K562 (cell line): ENCODE data around the gene HGFAC. TPM values are rescaled to one million over a fixed set of nuclear protein-coding genes. Genes with fewer than 3 reads are reported as not detected.

Experiments
- ATAC-seq: fragments of 200-7000 bp; cut with Tn5 transposase; 3 replicates; pipeline ENCODE4 v1.9.1; 2020; ENCODE audit warnings: moderate library complexity
- BruUV-seq: library from RNA; stranded (reverse); fragments of 400-500 nt; replicated peaks from 2 replicates; lab custom pipeline; 2021; lab: Mats Ljungman, UMichigan
- CTCF ChIA-PET: fragments of 300-600 bp; formaldehyde crosslinking; extraction: SDS; loops from one replicate; lab custom pipeline; 2021; ENCODE audit warnings: low intra/inter-chr PET ratio; lab: Yijun Ruan, JAX
- POLR2A ChIA-PET: fragments of 300-600, 350-650 bp; sonication (Branson Sonifier 250); formaldehyde crosslinking; extraction: SDS; loops from one replicate; lab custom pipeline; 2021; ENCODE audit warnings: antibody characterized with exemption, inconsistent platforms; lab: Yijun Ruan, JAX
- DNase-seq, 4 experiments: peaks; one replicate each; pipeline versions ENCODE4 v3.0.0 to v3.0.0-alpha.2; 2011 to 2018; ENCODE audit warnings: low spot score in 3 of 4, mixed read lengths in 3 of 4; ENCODE audit errors: extremely low read depth in 1 of 4
- FAIRE-seq: peaks from 2 replicates; lab custom pipeline; 2011; peaks lifted over from hg19 to GRCh38; lab: Jason Lieb, UNC
- H2AFZ ChIP-seq: 2 replicates; pipeline ENCODE4 v1.6.0; 2011; ENCODE audit warnings: low read depth, low read length, control low read depth, inconsistent platforms
- H3K27ac ChIP-seq: fragments of 200-600 bp; 3 replicates; pipeline ENCODE4 v1.8.0; 2011; ENCODE audit warnings: low read depth, mild to moderate bottlenecking, control low read depth, inconsistent platforms, low read length, moderate library complexity, mixed read lengths; ENCODE audit errors: extremely low read depth
- H3K27me3 ChIP-seq, 2 experiments: fragments of 300-600 bp in 1 of 2; 2 replicates in 1 of 2; 3 replicates in 1 of 2; pipeline versions ENCODE4 v1.6.0 to v1.8.0; 2011; ENCODE audit warnings: inconsistent platforms in 2 of 2, low read length in 2 of 2, mild to moderate bottlenecking in 1 of 2, mixed read lengths in 1 of 2, moderate library complexity in 1 of 2; ENCODE audit not compliant: control insufficient read depth in 2 of 2, insufficient read depth in 2 of 2
- H3K36me3 ChIP-seq: fragments of 300-600 bp; 3 replicates; pipeline ENCODE4 v1.8.0; 2011; ENCODE audit warnings: mild to moderate bottlenecking, low read length, inconsistent platforms; ENCODE audit not compliant: control insufficient read depth, insufficient read depth
- H3K4me1 ChIP-seq, 2 experiments: fragments of 200-600 bp in 1 of 2; replicated peaks in 1 of 2; 2 replicates in 1 of 2; 3 replicates in 1 of 2; pipeline versions ENCODE4 v1.5.1 to v1.8.0; 2011; ENCODE audit warnings: inconsistent platforms in 2 of 2, low read length in 2 of 2, mild to moderate bottlenecking in 1 of 2, mixed read lengths in 1 of 2, moderate library complexity in 1 of 2; ENCODE audit not compliant: control insufficient read depth in 2 of 2, insufficient read depth in 2 of 2
- H3K4me2 ChIP-seq: 2 replicates; pipeline ENCODE4 v1.6.1; 2011; ENCODE audit warnings: low read length, control low read depth, inconsistent platforms, mixed read lengths; ENCODE audit not compliant: insufficient read depth
- H3K4me3 ChIP-seq: fragments of 200-600 bp; sonication (generic), shearing (Covaris generic); 2 replicates; pipeline ENCODE4 v1.5.1; 2016; ENCODE audit warnings: control low read depth, inconsistent platforms
- H3K79me2 ChIP-seq: fragments of 200-600 bp; 3 replicates; pipeline ENCODE4 v1.8.0; 2011; ENCODE audit warnings: low read length, inconsistent platforms; ENCODE audit not compliant: control insufficient read depth, insufficient read depth
- H3K9ac ChIP-seq, 2 experiments: 2 replicates each; pipeline versions ENCODE4 v1.6.0 to v1.6.1; 2011; ENCODE audit warnings: low read depth in 2 of 2, low read length in 2 of 2, control low read depth in 1 of 2, inconsistent platforms in 1 of 2, mild to moderate bottlenecking in 1 of 2, mixed read lengths in 1 of 2; ENCODE audit not compliant: insufficient read depth in 1 of 2
- H3K9me1 ChIP-seq: one replicate; pipeline ENCODE4 v1.6.0; 2011; ENCODE audit warnings: inconsistent platforms, mild to moderate bottlenecking, low read length, moderate library complexity; ENCODE audit not compliant: control insufficient read depth, insufficient read depth
- H3K9me3 ChIP-seq: replicated peaks from 2 replicates; pipeline ENCODE4 v1.5.1; 2011; ENCODE audit warnings: low read depth, low read length, inconsistent platforms; ENCODE audit not compliant: control insufficient read depth, insufficient read depth
- H4K20me1 ChIP-seq: replicated peaks from 2 replicates; pipeline ENCODE4 v1.6.1; 2011; ENCODE audit warnings: low read length, inconsistent platforms, mixed read lengths; ENCODE audit not compliant: control insufficient read depth, insufficient read depth
- BRD4 ChIP-seq: fragments of 200-600 bp; sonication (generic); IDR thresholded peaks from 2 replicates; pipeline ENCODE4 v1.6.1; 2017; ENCODE audit warnings: inconsistent platforms
- E2F3 ChIP-seq: fragments of 250-450 bp; sonication (Bioruptor Pico); IDR thresholded peaks from 2 replicates; pipeline ENCODE4 v1.4.0; 2020; ENCODE audit warnings: mild to moderate bottlenecking
- HDAC6 ChIP-seq: IDR thresholded peaks from 2 replicates; pipeline ENCODE4 v1.6.1; 2012; ENCODE audit warnings: low read depth, mild to moderate bottlenecking, control low read depth, inconsistent platforms, low read length, moderate library complexity
- PTRF ChIP-seq: fragments of 450-650 bp; IDR thresholded peaks from 2 replicates; pipeline ENCODE4 v1.6.1; 2016; ENCODE audit warnings: mild to moderate bottlenecking, missing genetic modification characterization, missing compliant biosample characterization
- RBM14 ChIP-seq: fragments of 200-400 bp; formaldehyde crosslinking; IDR thresholded peaks from 2 replicates; pipeline ENCODE4 v1.6.1; 2018; ENCODE audit warnings: low read depth, mild to moderate bottlenecking, low read length, moderate library complexity, borderline replicate concordance; ENCODE audit not compliant: insufficient read depth
- SUPT5H ChIP-seq: fragments of 450-650 bp; IDR thresholded peaks from 2 replicates; pipeline ENCODE4 v1.6.1; 2016
- ZBTB1 ChIP-seq: sonication (generic); formaldehyde crosslinking; IDR thresholded peaks from 2 replicates; pipeline ENCODE4 v1.8.1; 2023; ENCODE audit warnings: missing genetic modification reagents, low read depth, mild to moderate bottlenecking, borderline replicate concordance
- ZBTB7A ChIP-seq: IDR thresholded peaks from 2 replicates; pipeline ENCODE4 v1.6.1; 2011; ENCODE audit warnings: low read depth, mild to moderate bottlenecking, low read length, moderate library complexity, borderline replicate concordance; ENCODE audit not compliant: control insufficient read depth
- ZNF217 ChIP-seq: sonication (generic); formaldehyde crosslinking; IDR thresholded peaks from 2 replicates; pipeline ENCODE4 v1.8.0; 2022; ENCODE audit warnings: mild to moderate bottlenecking, missing genetic modification reagents
- ZNF316 ChIP-seq: fragments of 450-650 bp; IDR thresholded peaks from 2 replicates; pipeline ENCODE4 v1.6.1; 2016
- ZNF584 ChIP-seq: fragments of 200-800 bp; sonication (Bioruptor generic); IDR thresholded peaks from 2 replicates; pipeline ENCODE4 v1.6.1; 2016; ENCODE audit warnings: low read depth, mild to moderate bottlenecking, missing genetic modification characterization, missing compliant biosample characterization
- WGBS: fragments of 100-300 bp; shearing (Covaris generic); methylation state at CpG from one replicate; pipeline ENCODE4 v1.1.6; 2016; ENCODE audit warnings: low coverage, mixed read lengths; ENCODE audit not compliant: insufficient coverage; ENCODE audit errors: missing lambda C conversion rate; 5-methylcytosine and 5-hydroxymethylcytosine counted together
- in situ Hi-C: fragments of 300-500 bp; cut with MboI; formaldehyde crosslinking; loops from 4 replicates; pipeline ENCODE4 v1.15.0; 2018; ENCODE audit warnings: inconsistent platforms, mixed read lengths
- intact Hi-C: fragments of 100-400 bp; cut with micrococcal nuclease; formaldehyde crosslinking; loops from 2 replicates; pipeline ENCODE4 v1.14.2; 2022
- polyA plus RNA-seq, 8 experiments: library from polyadenylated mRNA; depleted of rRNA in 4 of 8; stranded (reverse) in 5 of 8; unstranded in 3 of 8; fragments of >200 nt; fragmentation: Nextera tagmentation in 2 of 8; fragmentation: Illumina TruSeq in 1 of 8; extraction: Ambion mirVana in 2 of 8; extraction: Trizol in 1 of 8; gene quantifications; 2 replicates each; pipeline versions ENCODE4 v1.2.1 to v1.2.3, GENCODE V29; 2011 to 2014; ENCODE audit warnings: inconsistent platforms in 1 of 8, missing spikeins in 1 of 8
- total RNA-seq, 7 experiments: library from RNA; depleted of rRNA in 6 of 7; stranded (reverse); fragments of >200 nt in 6 of 7; fragmentation: Illumina TruSeq in 2 of 7; extraction: Trizol in 2 of 7; gene quantifications; 2 replicates each; pipeline versions ENCODE4 v1.2.1 to v1.2.3, GENCODE V29; 2011 to 2021; ENCODE audit warnings: low replicate concordance in 1 of 7

HGFAC gene
- total and polyA plus RNA-seq, 9 of the 15 experiments (the other 6 are each of a cell fraction or from before 2014, with no cell fraction given): 0.13 TPM; not detected in 8

GRCh38 chr4:3487861-3488260 is 46.1 kb downstream of the HGFAC start:
- CTCF ChIA-PET: no interaction called here
- ATAC-seq: no peak
- 7% methylated on average over 7 of the region's 7 CpGs for WGBS
- intact Hi-C loops (no loop called here), in situ Hi-C loops (no loop called here)
- no peak for TF ChIP-seq PTRF (tag)
- no peak for TF ChIP-seq ZBTB1 (CRISPR knock-in tag)
- no peak for TF ChIP-seq BRD4
- no peak for TF ChIP-seq ZNF584
- no peak for TF ChIP-seq HDAC6
- Histone ChIP-seq H4K20me1 (peaks cover 24% of the 10 kb centered on the region), H3K27ac (no peak overlapping the region), H3K9me3 (no peaks in the 10 kb centered on the region), H3K9me1 (no peaks in the 10 kb centered on the region), H2AFZ (no peak overlapping the region), H3K4me2 (no peak overlapping the region), H3K4me1 (peaks cover 0 to 53% of the 10 kb centered on the region in 2 experiments; a peak in 2 of 5 replicates), H3K9ac (no peak overlapping the region), H3K79me2 (no peaks in the 10 kb centered on the region), H3K4me3 (no peak overlapping the region), H3K36me3 (no peaks in the 10 kb centered on the region), H3K27me3 (peaks cover 20 to 80% of the 10 kb centered on the region in 2 experiments; a peak in 4 of 5 replicates)
- BruUV-seq: no TSS peak
- POLR2A ChIA-PET: interaction anchor here (0.7 kb wide), 1 partner anchor 702 kb away, joined by 3 read pairs; no protein-coding TSS in a partner anchor
- no peak for DNase-seq
- no peak for FAIRE-seq

DNA sequence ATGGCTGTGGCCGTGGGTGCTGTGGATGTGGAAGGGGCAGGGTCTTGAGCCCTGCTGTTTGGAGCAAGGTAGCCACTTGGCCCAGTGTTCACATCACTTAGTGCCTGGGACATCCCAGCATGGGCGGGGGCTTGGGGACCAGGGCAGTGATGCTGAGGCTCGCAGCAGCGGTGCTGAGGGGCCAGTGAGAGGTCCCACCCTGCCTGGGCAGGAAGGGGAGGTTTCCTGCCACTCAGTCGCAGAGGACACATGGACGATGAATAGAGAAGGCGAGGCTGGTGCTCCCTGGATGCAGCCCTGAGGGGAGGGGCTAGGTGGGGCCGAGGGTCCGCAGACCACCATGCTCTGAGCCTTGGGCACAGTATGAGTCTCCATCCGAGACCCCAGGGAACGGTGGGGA is 47.1 kb downstream of the HGFAC start:
- ChIA-PET CTCF (no interaction called here), POLR2A (no interaction called here)
- Histone ChIP-seq H3K9me1 (no peaks in the 10 kb centered on the region), H3K4me2 (no peak overlapping the region), H3K9me3 (no peaks in the 10 kb centered on the region), H3K36me3 (no peaks in the 10 kb centered on the region), H3K79me2 (no peaks in the 10 kb centered on the region), H3K4me1 (peaks cover 0 to 55% of the 10 kb centered on the region in 2 experiments; a peak in 2 of 5 replicates), H3K4me3 (no peak overlapping the region), H4K20me1 (peaks cover 24% of the 10 kb centered on the region), H3K27ac (no peak overlapping the region), H2AFZ (no peak overlapping the region), H3K27me3 (peaks cover 28 to 83% of the 10 kb centered on the region in 2 experiments; a peak in 4 of 5 replicates), H3K9ac (no peak overlapping the region)
- no TSS peak for BruUV-seq
- no peak for DNase-seq
- no peak for FAIRE-seq
- peak; percentile 4; the same call in 1 of the 3 replicates for ATAC-seq
- TF ChIP-seq ZBTB7A (peak; percentile 33; the same call in 1 of the 2 replicates), SUPT5H (no peak), RBM14 (no peak), ZNF316 (no peak), E2F3 (no peak), ZNF217 (CRISPR knock-in tag) (no peak)
- WGBS: 0% methylated on average over 10 of the region's 11 CpGs
- in situ Hi-C loops: no loop called here
- intact Hi-C loops: no loop called here
